Endothelial cell of umbilical vein (primary cell): ENCODE measurements around the gene C1R. TPM values are rescaled to one million over a fixed set of nuclear protein-coding genes. Genes with fewer than 3 reads are reported as not detected.

Experiments
- BruUV-seq: library from RNA; stranded (reverse); fragments of 400-500 nt; replicated peaks from 2 replicates; lab custom pipeline; 2021; lab: Mats Ljungman, UMichigan
- CTCF ChIA-PET: fragments of 300-600, 350-600 bp; sonication (Branson Sonifier 250); formaldehyde crosslinking; loops from one replicate; lab custom pipeline; 2021; ENCODE audit warnings: antibody characterized with exemption, inconsistent platforms; lab: Charles Lee
- POLR2A ChIA-PET: fragments of 300-600, 350-600 bp; sonication (Branson Sonifier 250); formaldehyde crosslinking; loops from one replicate; lab custom pipeline; 2021; ENCODE audit warnings: antibody characterized with exemption, inconsistent platforms; lab: Charles Lee
- DNase-seq: peaks from one replicate; pipeline ENCODE4 v3.0.0-alpha.2; 2011; ENCODE audit warnings: low read depth, low spot score
- FAIRE-seq: peaks from 2 replicates; lab custom pipeline; 2011; peaks lifted over from hg19 to GRCh38; lab: Jason Lieb, UNC
- H2AFZ ChIP-seq: 2 replicates; pipeline ENCODE4 v1.6.0; 2012; ENCODE audit warnings: low read depth, low read length, control low read depth, inconsistent platforms
- H3K27ac ChIP-seq: 2 replicates; pipeline ENCODE4 v1.5.1; 2011; ENCODE audit warnings: low read depth, mild to moderate bottlenecking, control low read depth, low read length, moderate library complexity; ENCODE audit not compliant: insufficient read depth
- H3K27me3 ChIP-seq, 2 experiments: 2 replicates each; pipeline versions ENCODE4 v1.6.0 to v1.6.1; 2011; ENCODE audit warnings: low read length in 2 of 2, mixed read lengths in 1 of 2; ENCODE audit not compliant: control insufficient read depth in 2 of 2, insufficient read depth in 2 of 2
- H3K36me3 ChIP-seq, 2 experiments: 2 replicates in 1 of 2; 3 replicates in 1 of 2; pipeline ENCODE4 v1.5.1; 2011; ENCODE audit warnings: low read length in 2 of 2, mild to moderate bottlenecking in 1 of 2, moderate library complexity in 1 of 2; ENCODE audit not compliant: control insufficient read depth in 2 of 2, insufficient read depth in 2 of 2; ENCODE audit errors: extremely low read depth in 1 of 2
- H3K4me1 ChIP-seq: 3 replicates; pipeline ENCODE4 v1.5.1; 2011; ENCODE audit warnings: mild to moderate bottlenecking, low read length; ENCODE audit not compliant: control insufficient read depth, insufficient read depth; ENCODE audit errors: extremely low read depth
- H3K4me2 ChIP-seq: 2 replicates; pipeline ENCODE4 v1.6.1; 2011; ENCODE audit warnings: low read length, control low read depth, mixed read lengths; ENCODE audit not compliant: insufficient read depth
- H3K4me3 ChIP-seq, 3 experiments: fragments of 200-600 bp in 1 of 3; sonication (generic), shearing (Covaris generic) in 1 of 3; replicated peaks in 1 of 3; 2 replicates each; pipeline ENCODE4 v1.5.1; 2011 to 2016; ENCODE audit warnings: control low read depth in 3 of 3, low read length in 3 of 3, mild to moderate bottlenecking in 2 of 3, inconsistent platforms in 1 of 3, low read depth in 1 of 3, moderate library complexity in 1 of 3; ENCODE audit not compliant: insufficient read depth in 1 of 3
- H3K79me2 ChIP-seq: 2 replicates; pipeline ENCODE4 v1.6.0; 2012; ENCODE audit warnings: low read length, inconsistent platforms; ENCODE audit not compliant: control insufficient read depth, insufficient read depth
- H3K9ac ChIP-seq: replicated peaks from 2 replicates; pipeline ENCODE3; 2011; ENCODE audit warnings: low read length, control low read depth; ENCODE audit not compliant: insufficient read depth; ENCODE audit errors: extremely low read depth
- H3K9me1 ChIP-seq: replicated peaks from 3 replicates; pipeline ENCODE4 v1.6.0; 2011; ENCODE audit warnings: mild to moderate bottlenecking, low read length; ENCODE audit not compliant: control insufficient read depth, insufficient read depth; ENCODE audit errors: extremely low read depth
- H3K9me3 ChIP-seq: replicated peaks from 2 replicates; pipeline ENCODE4 v1.5.1; 2012; ENCODE audit warnings: low read length, inconsistent platforms; ENCODE audit not compliant: control insufficient read depth, insufficient read depth
- H4K20me1 ChIP-seq: replicated peaks from 2 replicates; pipeline ENCODE3; 2011; ENCODE audit warnings: mild to moderate bottlenecking, low read length; ENCODE audit not compliant: control insufficient read depth, insufficient read depth; ENCODE audit errors: extremely low read depth
- EZH2 ChIP-seq: IDR thresholded peaks from 2 replicates; pipeline ENCODE4 v1.6.1; 2012; ENCODE audit warnings: borderline replicate concordance, low read depth, mild to moderate bottlenecking, moderate library complexity, low read length, inconsistent platforms; ENCODE audit not compliant: severe bottlenecking
- FOS ChIP-seq: IDR thresholded peaks from 2 replicates; pipeline ENCODE4 v1.6.1; 2011; ENCODE audit warnings: mild to moderate bottlenecking, low read length, moderate library complexity, borderline replicate concordance; ENCODE audit not compliant: insufficient read depth
- GATA2 ChIP-seq: IDR thresholded peaks from 2 replicates; pipeline ENCODE4 v1.7.0; 2011; ENCODE audit warnings: low read depth, mild to moderate bottlenecking, moderate library complexity, mixed read lengths, low read length; ENCODE audit not compliant: insufficient read length, insufficient read depth
- JUN ChIP-seq: IDR thresholded peaks from 2 replicates; pipeline ENCODE4 v1.6.1; 2011; ENCODE audit warnings: borderline replicate concordance, low read depth; ENCODE audit not compliant: insufficient read length, insufficient read depth
- MYC ChIP-seq: IDR thresholded peaks from one replicate; pipeline ENCODE4 v1.6.1; 2011; ENCODE audit warnings: mild to moderate bottlenecking, low read depth, low read length
- POLR2A ChIP-seq: IDR thresholded peaks from 2 replicates; pipeline ENCODE4 v1.6.1; 2012; ENCODE audit warnings: low read depth, mild to moderate bottlenecking, control low read depth, low read length
- POLR2AphosphoS5 ChIP-seq: IDR thresholded peaks from 2 replicates; pipeline ENCODE4 v1.6.1; 2012; ENCODE audit warnings: low read depth, mild to moderate bottlenecking, control low read depth, low read length, moderate library complexity; ENCODE audit not compliant: insufficient read depth
- dilution Hi-C: fragments of 300-500 bp; cut with MboI; formaldehyde crosslinking; loops from one replicate; pipeline ENCODE4 v1.15.0; 2019; ENCODE audit warnings: low sequenced_read_pairs; ENCODE audit not compliant: extremely low pct_ligation_motif_present
- intact Hi-C: fragments of 100-400 bp; cut with micrococcal nuclease; formaldehyde crosslinking; loops from one replicate; pipeline ENCODE4 v1.10.0; 2022
- polyA plus RNA-seq, 4 experiments: library from polyadenylated mRNA; depleted of rRNA in 3 of 4; stranded (reverse) in 3 of 4; unstranded in 1 of 4; fragments of >200 nt; gene quantifications; 2 replicates each; pipeline versions ENCODE4 v1.2.1 to v1.2.3, GENCODE V29; 2011 to 2012; ENCODE audit warnings: missing spikeins in 1 of 4
- total RNA-seq: library from RNA; stranded (reverse); gene quantifications from 2 replicates; pipeline ENCODE4 v1.2.3, GENCODE V29; 2021
- TF ChIP-seq, protein P1 (sequence below): IDR thresholded peaks from 2 replicates; pipeline ENCODE4 v1.6.1; 2011; ENCODE audit not compliant: insufficient read depth, insufficient read length
- TF ChIP-seq, protein P2 (sequence below), 2 donors: IDR thresholded peaks; 1 replicate in 1 of 2; 2 replicates in 1 of 2; pipeline ENCODE4 v1.5.1; 2011; ENCODE audit warnings: low read length in 2 of 2, mild to moderate bottlenecking in 2 of 2, moderate library complexity in 2 of 2, control low read depth in 1 of 2, inconsistent platforms in 1 of 2, low read depth in 1 of 2; ENCODE audit not compliant: insufficient read depth in 1 of 2; ENCODE audit errors: extremely low read depth in 1 of 2

C1R gene
- total and polyA plus RNA-seq, 2 donors (not counting 3 experiments of a cell fraction or from before 2014, with no cell fraction given): 3.6 to 5.8 TPM

- Histone ChIP-seq H3K4me1 (peaks cover 6% of the 10 kb centered on the region), H4K20me1 (no peaks in the 10 kb centered on the region), H2AFZ (no peak overlapping the region), H3K9ac (no peak overlapping the region), H3K4me2 (no peak overlapping the region), H3K36me3 (no peaks in the 10 kb centered on the region), H3K9me1 (no peaks in the 10 kb centered on the region), H3K9me3 (no peaks in the 10 kb centered on the region), H3K27me3 (peaks cover 0 to 17% of the 10 kb centered on the region in 2 experiments), H3K27ac (no peak overlapping the region), H3K4me3 (no peak overlapping the region), H3K79me2 (no peaks in the 10 kb centered on the region)
- TF ChIP-seq GATA2: no peak
- TF ChIP-seq MYC: no peak
- TF ChIP-seq, protein P1, sequence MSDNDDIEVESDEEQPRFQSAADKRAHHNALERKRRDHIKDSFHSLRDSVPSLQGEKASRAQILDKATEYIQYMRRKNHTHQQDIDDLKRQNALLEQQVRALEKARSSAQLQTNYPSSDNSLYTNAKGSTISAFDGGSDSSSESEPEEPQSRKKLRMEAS: no peak
- TF ChIP-seq FOS: no peak
- dilution Hi-C loops (no loop called here), intact Hi-C loops (loop anchor here (5.0 kb wide), 2 partner anchors 118 to 218 kb away; partner anchors contain the start of genes EMG1, PHB2 and SPSB2)
- CTCF ChIA-PET: interaction anchor here (1.1 to 4.5 kb wide), 3 partner anchors 17 to 146 kb away, joined by 3 to 19 read pairs (median 11); partner anchors contain the start of genes C12orf57, C1RL and RNU7-1
- no TSS peak for BruUV-seq
- POLR2A ChIA-PET: no interaction called here
- DNase-seq: no peak
- FAIRE-seq: no peak
Measured at GRCh38 chr12:7090222-7090998, 1.8 kb downstream of the C1R start.

DNA sequence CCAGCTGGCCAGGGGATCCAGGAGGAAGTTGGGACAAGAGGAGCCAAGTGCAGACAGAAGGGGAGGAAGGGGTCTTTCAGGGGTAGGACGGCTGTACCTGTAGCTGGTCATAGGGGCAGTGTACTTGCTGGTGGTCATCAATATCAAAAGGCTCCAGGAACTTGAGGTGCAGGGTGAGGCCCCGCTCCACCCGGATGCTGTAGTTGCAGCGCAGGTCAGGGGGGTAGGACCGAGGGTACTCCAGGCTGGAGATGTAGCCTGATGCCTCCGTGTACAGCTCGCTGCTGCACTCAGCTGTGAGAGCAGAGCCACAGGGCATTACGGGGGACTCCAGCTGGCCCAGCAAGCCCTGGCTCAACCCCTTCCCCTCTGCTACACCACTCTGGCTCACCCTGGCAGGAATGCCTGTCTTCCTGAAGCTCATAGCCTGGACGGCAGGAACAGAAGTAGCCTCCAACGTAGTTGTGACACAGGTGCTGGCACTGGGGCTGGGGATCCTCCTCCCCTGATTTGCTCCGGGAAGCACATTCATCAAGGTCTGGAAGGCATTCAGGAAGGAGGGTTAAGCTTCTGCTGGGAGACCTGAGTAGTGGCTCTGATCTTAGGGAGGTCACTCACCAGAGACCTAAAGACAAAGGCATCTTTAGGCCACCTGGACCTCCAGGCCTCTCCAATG lies 2.9 kb downstream of the C1R start:
- DNase-seq (no peak), FAIRE-seq (no peak)
- TF ChIP-seq FOS (no peak), JUN (no peak), GATA2 (no peak), EZH2 (no peak), POLR2A (no peak), POLR2AphosphoS5 (no peak), MYC (no peak)
- TF ChIP-seq, protein P1: no peak
- TF ChIP-seq, protein P2, sequence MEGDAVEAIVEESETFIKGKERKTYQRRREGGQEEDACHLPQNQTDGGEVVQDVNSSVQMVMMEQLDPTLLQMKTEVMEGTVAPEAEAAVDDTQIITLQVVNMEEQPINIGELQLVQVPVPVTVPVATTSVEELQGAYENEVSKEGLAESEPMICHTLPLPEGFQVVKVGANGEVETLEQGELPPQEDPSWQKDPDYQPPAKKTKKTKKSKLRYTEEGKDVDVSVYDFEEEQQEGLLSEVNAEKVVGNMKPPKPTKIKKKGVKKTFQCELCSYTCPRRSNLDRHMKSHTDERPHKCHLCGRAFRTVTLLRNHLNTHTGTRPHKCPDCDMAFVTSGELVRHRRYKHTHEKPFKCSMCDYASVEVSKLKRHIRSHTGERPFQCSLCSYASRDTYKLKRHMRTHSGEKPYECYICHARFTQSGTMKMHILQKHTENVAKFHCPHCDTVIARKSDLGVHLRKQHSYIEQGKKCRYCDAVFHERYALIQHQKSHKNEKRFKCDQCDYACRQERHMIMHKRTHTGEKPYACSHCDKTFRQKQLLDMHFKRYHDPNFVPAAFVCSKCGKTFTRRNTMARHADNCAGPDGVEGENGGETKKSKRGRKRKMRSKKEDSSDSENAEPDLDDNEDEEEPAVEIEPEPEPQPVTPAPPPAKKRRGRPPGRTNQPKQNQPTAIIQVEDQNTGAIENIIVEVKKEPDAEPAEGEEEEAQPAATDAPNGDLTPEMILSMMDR (IDR thresholded peaks at IDR 0.05; ENCODE audit: extremely low read depth in 1 of 2, insufficient read depth in 1 of 2, low read depth in 1 of 2, low read length in 2 of 2): no peak
- H3K9me3 ChIP-seq: no peaks in the 10 kb centered on the region
- H3K9ac ChIP-seq: no peak overlapping the region
- intact Hi-C loops: no loop called here
- dilution Hi-C loops: no loop called here
- no peak overlapping the region for H3K27ac ChIP-seq
- peaks cover 6% of the 10 kb centered on the region for H3K4me1 ChIP-seq
- POLR2A ChIA-PET: no interaction called here
- H3K79me2 ChIP-seq: no peaks in the 10 kb centered on the region
- BruUV-seq: no TSS peak
- CTCF ChIA-PET: interaction anchor here (3.2 to 4.5 kb wide), 2 partner anchors 20 to 145 kb away, joined by 11 to 19 read pairs; partner anchors contain the start of genes C12orf57, C1RL and RNU7-1
- no peak overlapping the region for H3K4me2 ChIP-seq
- no peaks in the 10 kb centered on the region for H3K9me1 ChIP-seq
- H2AFZ ChIP-seq: no peak overlapping the region
- no peaks in the 10 kb centered on the region for H4K20me1 ChIP-seq
- no peaks in the 10 kb centered on the region for H3K36me3 ChIP-seq
- H3K27me3 ChIP-seq: peaks cover 0 to 17% of the 10 kb centered on the region in 2 experiments
- no peak overlapping the region for H3K4me3 ChIP-seq
